GM21619 (cell line): Measurements from ENCODE around the gene LRRFIP1.
"Not testable (repeated sequence)": the region's sequence is repeated elsewhere in the genome, so short reads cannot be mapped to it uniquely, and the experiment has no call there.

Experiments
- ATAC-seq: cut with Tn5 transposase; IDR thresholded peaks from one replicate; pipeline ENCODE4 v1.9.1; 2021; ENCODE audit not compliant: unreplicated experiment

Gene LRRFIP1

DNA sequence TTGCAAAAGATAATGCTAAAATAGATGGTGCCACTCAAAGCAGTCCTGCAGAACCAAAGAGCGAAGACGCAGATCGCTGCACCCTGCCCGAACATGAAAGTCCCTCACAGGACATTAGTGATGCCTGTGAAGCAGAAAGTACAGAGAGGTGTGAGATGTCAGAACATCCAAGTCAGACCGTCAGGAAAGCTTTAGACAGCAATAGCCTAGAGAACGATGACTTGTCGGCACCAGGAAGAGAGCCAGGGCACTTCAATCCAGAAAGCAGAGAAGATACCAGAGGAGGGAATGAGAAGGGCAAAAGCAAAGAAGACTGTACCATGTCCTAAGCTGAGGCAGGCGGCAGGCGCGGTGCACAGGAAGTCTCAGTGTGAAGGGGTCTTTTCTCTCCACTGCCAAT, 136.4 kb downstream of the LRRFIP1 start:
- no peak for ATAC-seq

DNA sequence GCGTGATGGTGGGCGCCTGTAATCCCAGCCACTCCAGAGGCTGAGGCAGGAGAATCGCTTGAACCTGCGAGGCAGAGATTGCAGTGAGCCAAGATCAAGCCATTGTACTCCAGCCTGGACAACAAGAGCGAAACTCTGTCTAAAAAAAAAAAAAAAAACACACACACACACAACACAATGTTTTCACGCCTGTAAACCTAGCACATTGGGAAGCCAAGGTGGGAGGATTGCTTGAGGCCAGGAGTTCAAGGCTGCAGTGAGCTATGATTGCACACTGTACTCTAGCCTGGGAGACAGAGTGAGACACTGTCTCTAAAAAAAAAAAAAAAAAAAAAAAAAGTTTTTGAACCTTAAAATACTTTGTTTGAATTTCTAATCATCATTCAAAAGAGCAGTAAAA, 137.7 kb downstream of the LRRFIP1 start:
- not testable (repeated sequence) for ATAC-seq

DNA sequence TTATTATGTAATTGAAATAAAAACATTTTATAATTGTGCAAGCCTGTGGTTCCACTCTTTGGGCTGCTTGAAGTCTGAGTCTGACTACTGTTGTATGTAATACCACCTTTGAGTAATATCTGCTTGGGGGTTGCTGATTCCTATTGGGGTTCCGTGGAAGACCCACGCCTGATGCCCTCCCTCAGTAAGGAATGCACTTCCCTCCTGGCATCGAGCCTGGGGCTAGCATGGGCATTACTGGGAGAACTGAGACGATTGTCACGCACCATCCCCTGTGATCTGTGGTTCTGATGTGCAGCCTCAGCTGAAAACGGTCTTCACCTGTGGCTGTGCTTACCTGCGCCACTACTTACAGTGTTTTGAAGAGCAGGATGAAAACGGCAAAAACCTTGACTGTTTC, 138.5 kb downstream of the LRRFIP1 start:
- no peak for ATAC-seq

DNA sequence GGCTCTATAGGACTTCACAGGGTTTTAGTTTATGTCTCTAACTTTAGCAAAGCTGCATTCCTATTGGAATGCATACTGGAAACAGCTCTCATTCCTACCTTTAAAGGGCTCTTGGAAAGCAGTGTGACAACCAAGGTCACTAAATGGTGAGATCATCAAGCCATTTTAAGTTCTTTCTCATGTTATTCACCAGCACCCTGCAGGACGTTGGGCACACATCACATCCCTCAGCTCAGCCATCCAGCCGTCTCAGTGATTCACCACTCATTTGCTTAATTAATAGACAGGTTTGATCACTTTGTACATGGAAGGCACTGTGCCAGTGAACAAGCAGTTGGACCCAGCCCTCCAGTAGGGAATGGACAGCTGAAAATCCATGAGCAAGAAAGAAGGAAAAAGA, 139.0 kb downstream of the LRRFIP1 start:
- no peak for ATAC-seq

DNA sequence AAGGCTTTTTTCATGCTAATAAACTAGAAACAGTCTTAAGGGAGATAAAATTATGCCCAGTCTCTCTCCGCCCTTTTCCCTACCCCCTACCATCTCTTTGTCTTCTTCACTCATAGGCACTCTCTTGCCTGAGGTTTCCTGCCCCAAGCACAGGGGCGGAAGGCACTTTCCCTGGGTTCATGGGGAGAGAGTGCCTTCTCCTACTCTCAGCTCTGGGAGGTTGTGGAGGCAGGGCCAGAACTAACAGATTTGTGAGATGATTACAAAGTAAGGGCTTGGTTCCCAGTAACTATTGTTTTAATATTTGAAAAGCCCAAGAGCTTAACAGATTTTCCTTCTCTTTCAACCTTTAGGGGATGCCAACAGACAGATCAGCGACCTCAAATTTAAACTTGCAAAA, 145.1 kb downstream of the LRRFIP1 start:
- no peak for ATAC-seq

DNA sequence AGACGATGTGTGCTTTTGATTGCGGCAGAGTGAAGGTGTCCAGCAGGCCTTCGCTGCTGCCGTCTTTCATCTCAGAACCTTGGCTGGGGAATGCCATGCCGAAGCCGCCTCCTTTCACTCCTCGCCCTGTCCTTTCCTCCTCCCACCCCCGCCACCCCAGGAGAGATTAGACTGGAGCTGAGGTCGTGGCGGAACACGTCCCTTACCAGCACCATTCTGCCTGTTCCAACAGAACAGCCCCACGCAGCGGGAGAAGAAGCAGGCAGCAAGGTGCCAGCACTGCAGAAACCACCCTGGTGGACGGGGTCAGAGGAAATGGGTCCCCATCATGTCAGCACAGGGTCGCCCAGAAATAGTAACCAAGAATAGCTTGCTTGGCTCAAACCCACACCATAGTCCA, 146.4 kb downstream of the LRRFIP1 start:
- ATAC-seq: no peak

DNA sequence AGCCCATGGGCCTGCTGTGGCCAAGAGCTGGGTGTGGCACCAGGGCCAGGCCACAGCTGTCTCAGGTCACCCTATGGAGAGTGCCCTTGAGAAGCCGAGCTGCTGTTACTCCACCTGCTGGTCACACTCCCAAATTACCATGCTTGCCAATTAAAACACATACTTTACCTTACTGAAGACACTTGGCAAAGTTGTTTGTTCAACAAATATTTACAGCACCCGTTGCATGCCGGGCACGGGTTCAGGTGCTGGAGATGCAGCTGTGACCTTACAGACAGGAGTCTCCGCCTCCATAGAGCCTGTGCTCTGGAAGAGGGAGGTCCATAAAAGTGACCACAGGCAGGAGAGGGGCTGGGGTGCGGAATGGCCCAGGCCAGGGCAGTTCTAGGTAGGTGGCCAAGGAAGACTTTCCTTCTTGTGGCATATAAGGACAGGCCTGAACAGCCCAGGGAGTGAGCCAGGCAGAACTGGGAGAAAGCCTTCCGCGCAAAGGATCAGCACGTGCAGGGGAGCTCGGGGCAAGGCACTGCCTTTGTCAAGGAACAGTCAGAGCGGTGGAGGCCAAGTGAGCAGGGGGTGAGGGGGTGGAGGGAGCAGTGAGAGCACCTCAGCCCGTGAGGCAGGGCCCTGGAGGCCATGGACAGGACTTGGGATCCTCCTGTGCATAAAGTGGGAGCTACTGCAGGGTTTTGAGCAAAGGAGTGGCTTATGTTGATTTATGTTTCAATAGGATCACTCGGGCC, 147.6 kb downstream of the LRRFIP1 start:
- ATAC-seq: peak; percentile 76

GRCh38 chr2:237779521-237779920, 152.1 kb downstream of the LRRFIP1 start:
- no peak for ATAC-seq

GRCh38 chr2:237782181-237782580, 154.8 kb downstream of the LRRFIP1 start:
- ATAC-seq: no peak

DNA sequence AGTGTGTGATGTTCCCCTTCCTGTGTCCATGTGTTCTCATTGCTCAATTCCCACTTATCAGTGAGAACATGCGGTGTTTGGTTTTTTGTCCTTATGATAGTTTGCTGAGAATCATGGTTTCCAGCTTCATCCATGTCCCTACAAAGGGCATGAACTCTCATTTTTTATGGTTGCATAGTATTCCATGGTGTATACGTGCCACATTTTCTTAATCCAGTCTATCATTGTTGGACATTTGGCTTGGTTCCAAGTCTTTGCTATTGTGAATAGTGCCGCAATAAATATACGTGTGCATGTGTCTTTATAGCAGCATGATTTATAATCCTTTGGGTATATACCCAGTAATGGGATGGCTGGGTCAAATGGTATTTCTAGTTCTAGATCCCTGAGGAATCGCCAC, 156.3 kb downstream of the LRRFIP1 start:
- not testable (repeated sequence) for ATAC-seq

GRCh38 chr2:237786936-237787335, 159.5 kb downstream of the LRRFIP1 start:
- no peak for ATAC-seq

DNA sequence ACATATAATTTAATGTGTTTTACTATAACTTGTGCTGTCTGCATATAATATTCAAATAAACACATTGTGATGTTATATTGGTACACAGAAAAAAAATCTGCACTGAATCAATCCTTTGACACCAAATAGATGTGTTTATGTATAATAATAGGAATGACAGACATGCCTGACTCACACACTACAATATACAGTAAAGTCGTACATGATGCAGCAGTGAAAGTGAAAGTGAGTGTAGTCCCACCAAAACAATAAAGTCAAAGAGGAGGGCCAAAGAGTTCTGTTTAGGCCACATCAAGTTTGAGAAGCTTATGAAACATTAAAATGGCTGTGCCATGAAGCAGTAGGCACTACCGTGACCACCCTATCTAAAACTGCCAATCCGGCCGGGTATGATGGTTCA, 163.0 kb downstream of the LRRFIP1 start:
- ATAC-seq: no peak

DNA sequence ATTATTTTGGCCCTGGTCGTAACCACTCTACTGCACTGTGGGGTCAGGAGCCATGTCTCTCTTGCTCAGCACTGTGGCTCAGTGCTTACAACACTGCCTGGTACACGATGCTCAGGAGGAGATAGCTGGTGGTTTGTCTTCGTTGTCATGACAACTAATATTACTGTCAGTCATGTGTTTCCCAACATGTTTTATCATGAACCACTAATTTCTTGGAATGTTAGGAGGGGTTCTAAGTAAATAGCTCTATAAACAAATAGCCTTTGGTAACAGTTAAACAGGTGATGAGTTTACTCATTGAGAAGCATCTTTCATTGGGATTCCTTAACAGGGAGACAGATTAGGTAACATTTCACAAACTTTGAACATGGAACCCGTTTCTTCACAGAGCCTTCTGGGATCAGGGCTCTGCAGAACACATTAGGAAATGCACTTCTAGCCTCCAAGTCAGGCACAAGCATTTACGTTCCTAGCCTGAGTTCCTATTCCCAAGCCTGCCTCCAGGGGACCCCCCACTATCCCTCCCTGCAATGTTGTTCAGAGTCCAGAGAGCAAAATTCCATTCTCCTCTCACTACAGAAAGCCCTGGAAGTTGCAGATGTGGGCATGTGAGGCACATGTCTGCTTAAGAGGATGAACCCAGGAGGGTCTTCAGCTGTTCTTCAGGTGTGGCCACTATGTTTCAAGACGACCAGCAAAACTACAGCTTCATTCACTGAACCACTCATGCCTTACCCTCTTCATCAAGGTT, 164.8 kb downstream of the LRRFIP1 start:
- ATAC-seq: no peak

DNA sequence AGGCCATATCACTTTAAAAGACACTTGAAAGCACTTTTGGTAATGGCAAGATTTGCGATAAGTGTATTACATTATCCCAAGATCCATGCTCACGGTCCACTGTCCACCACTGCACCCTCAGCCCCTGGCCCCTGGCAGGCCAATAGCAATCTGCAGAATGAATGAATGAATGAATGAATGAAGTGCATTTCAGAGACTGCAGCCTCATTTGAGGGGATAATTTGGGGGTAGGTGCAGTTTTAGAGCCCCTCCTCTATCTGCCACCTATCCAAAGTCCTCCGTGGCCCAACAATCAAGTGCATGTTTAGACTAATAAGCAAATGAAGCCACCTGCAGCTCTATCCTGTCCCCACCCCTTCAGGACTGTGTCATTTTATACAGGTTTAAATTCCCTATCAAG, 169.9 kb downstream of the LRRFIP1 start:
- no peak for ATAC-seq

DNA sequence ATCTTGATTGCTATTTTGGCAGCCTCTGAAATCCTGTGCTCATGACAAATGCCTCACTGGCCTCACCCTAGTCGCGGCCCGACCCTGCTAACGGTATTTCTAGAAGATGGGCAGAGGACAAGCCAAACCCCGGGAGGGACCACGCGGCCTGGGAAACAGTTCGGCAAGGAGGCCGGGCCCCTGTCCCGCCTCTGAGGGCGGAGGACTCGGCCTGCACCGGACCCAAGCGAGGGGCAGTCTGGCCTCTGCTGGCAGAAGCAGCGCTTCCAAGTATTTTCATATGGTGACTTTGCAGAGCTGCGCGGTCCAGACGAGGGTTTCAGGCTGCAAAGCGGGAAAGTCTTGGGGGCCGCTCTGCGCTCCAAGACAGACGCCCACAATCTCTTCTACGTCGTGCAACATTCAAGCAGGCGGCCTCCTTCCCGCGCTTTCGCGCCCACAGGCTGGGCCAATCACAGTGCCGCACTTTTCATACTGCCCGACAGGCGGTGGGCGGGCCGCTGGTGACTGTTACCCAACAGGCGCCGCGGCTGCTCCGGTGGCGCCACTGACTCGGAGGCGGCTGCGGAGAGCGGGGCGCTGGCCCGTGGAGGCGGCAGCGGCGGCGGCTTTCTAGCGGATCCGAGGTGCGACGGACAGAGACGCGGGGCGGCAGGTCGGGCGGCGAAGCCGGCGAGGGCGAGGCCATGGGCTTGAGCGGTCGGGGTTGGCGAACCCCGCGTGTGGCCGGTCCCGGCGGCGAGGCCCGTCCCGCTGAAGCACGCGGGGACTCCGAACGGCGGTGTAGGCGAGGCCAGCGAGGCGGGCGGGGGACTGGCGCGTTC, 171.1 kb downstream of the LRRFIP1 start, which contains the start of gene RBM44:
Gene RBM44, plus strand, starts transcription at position 544 of the 824 bp plus-strand sequence. CDS start 14,831 bp downstream, outside the sequence.
- no peak for ATAC-seq

DNA sequence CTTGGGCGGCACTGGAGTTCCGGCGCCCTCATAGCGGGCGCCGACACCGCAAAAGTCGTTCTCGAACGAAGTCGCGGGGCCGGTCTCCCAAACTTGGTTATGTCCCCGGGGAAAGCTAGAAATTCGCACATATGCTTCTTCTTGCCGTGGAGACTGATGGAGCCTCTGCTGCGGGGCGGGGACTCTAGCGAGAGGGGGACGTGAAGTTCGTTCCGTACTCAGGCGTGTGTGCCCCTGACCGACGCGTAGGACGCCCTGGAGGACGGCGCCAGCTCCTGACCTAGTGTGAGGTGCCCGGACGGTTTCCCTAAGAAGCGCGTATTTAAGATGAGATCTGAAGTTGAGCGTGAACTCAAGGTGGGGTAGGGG, 171.7 kb downstream of the LRRFIP1 start:
- ATAC-seq: no peak

DNA sequence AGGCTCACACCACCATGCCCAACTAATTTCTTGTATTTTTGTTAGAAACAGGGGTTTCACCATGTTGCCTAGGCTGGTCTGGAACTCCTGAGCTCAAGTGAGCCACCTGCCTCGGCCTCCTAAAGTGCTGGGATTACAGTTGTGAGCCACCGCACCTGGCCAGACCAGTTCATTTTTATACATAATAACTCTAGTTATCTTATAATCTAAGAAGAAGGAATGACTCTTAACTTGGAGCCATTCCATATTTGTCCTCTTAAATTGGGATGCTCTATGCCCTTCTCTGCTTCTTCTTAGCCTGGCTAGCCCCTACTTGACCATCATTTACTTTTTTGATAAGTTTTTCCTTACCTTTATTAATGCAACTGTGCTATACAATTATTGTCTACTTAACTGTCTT, 174.1 kb downstream of the LRRFIP1 start:
- no peak for ATAC-seq

- ATAC-seq: no peak
Observed at GRCh38 chr2:237806334-237806733, 178.9 kb downstream of the LRRFIP1 start.

DNA sequence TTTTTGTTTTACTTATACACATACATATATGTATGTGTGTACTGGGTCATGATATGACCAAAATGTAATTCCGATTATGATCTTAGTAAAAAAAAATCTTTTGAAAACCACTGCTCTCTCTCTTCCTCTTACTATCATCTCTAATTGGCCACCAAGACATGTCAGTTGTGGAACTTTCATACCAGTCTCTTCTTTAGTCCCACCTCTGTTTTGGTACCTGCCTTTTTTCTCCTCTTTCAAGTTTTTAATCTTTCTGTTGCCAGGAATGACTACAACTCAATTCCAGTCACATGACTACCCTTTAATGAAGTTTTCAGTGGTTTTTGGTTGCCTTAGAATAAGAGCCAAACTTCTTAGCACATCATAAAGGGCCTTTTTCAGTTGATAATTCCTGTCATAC, 188.2 kb downstream of the LRRFIP1 start:
- no peak for ATAC-seq

GRCh38 chr2:237816531-237816930, 189.1 kb downstream of the LRRFIP1 start:
- no peak for ATAC-seq

DNA sequence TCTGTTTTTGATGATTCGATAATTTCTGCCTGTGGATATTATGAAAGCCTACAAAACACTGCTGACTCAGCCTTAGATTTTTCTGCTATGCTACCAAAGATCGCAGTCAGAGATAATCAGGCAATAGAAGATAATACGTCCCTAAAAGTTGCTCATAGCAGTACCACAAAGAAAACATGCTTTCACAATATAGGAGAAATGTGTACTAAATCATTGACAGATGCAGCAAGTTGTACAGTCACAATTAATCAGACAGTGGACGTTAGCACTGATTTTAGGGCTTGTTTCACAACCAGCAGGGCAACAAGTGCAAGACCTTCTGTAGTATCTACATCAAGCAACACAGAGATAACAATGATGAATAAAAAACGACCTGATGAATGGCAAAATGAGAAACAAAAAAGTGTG, 190.7 kb downstream of the LRRFIP1 start:
- no peak for ATAC-seq

GRCh38 chr2:237819231-237819630, 191.8 kb downstream of the LRRFIP1 start:
- ATAC-seq: no peak
